Kidney (tissue), 14 donors: ENCODE measurements around the gene PRDM15. TPM values are rescaled to one million over a fixed set of nuclear protein-coding genes. Genes with fewer than 3 reads are reported as not detected.
A peak's percentile ranks its signal among the peaks of the same experiment; 100 is the strongest.

Source experiments
- DNase-seq, 5 donors: peaks; one replicate each; pipeline ENCODE4 v3.0.0-alpha.2; 2013 to 2020
- FAIRE-seq: peaks from 2 replicates; lab custom pipeline; 2012; peaks lifted over from hg19 to GRCh38; lab: Jason Lieb, UNC
- H3K27ac ChIP-seq, 2 donors: one replicate each; pipeline ENCODE4 v1.7.0; 2013; ENCODE audit warnings: low read depth in 2 of 2, low read length in 2 of 2, inconsistent platforms in 1 of 2
- H3K27me3 ChIP-seq: one replicate; pipeline ENCODE4 v1.7.1; 2013; ENCODE audit warnings: low read length, inconsistent platforms; ENCODE audit not compliant: control insufficient read depth, insufficient read depth
- H3K36me3 ChIP-seq, 3 donors: one replicate each; pipeline versions ENCODE4 v1.7.0 to v1.7.1; 2013; ENCODE audit warnings: low read length in 3 of 3, control low read depth in 1 of 3, inconsistent platforms in 1 of 3; ENCODE audit not compliant: insufficient read depth in 3 of 3, control insufficient read depth in 2 of 3
- H3K4me1 ChIP-seq, 3 donors: one replicate each; pipeline versions ENCODE4 v1.7.0 to v1.7.1; 2013; ENCODE audit warnings: low read length in 3 of 3, inconsistent platforms in 1 of 3, low read depth in 1 of 3; ENCODE audit not compliant: control insufficient read depth in 2 of 3, insufficient read depth in 2 of 3
- H3K4me3 ChIP-seq, 3 donors: one replicate each; pipeline versions ENCODE4 v1.7.0 to v1.8.1; 2013; ENCODE audit warnings: low read length in 3 of 3, control low read depth in 1 of 3, inconsistent platforms in 1 of 3
- H3K9ac ChIP-seq, 3 donors: one replicate each; pipeline versions ENCODE4 v1.7.0 to v1.7.1; 2013; ENCODE audit warnings: low read length in 3 of 3, control low read depth in 1 of 3, inconsistent platforms in 1 of 3
- H3K9me3 ChIP-seq, 3 donors: one replicate each; pipeline versions ENCODE4 v1.7.0 to v1.7.1; 2013; ENCODE audit warnings: low read length in 3 of 3, control low read depth in 1 of 3, inconsistent platforms in 1 of 3; ENCODE audit not compliant: control insufficient read depth in 2 of 3, insufficient read depth in 1 of 3
- intact Hi-C: fragments of 100-400 bp; cut with DNase I; formaldehyde crosslinking; loops from one replicate; pipeline ENCODE4 v1.11.1; 2022
- polyA plus RNA-seq: library from polyadenylated mRNA; stranded (reverse); fragments of 350-450 nt; fragmentation: Illumina TruSeq; extraction: RNeasy Lipid Tissue Mini Kit (QIAGEN cat#74804); gene quantifications from one replicate; pipeline ENCODE4 v1.2.3, GENCODE V29; 2014; ENCODE audit warnings: low read depth, low replicate concordance; ENCODE audit not compliant: insufficient read depth
- total RNA-seq: library from RNA; stranded (reverse); fragmentation: NEBNext Ultra II Directional; extraction: Animal tissue kit (Norgen Biotek cat#: 25700); gene quantifications from one replicate; pipeline ENCODE4 v1.2.1, GENCODE V29; 2021
- TF ChIP-seq, protein P1 (sequence below): IDR thresholded peaks from 3 replicates; pipeline ENCODE4 v1.5.1; 2012; ENCODE audit warnings: mild to moderate bottlenecking, moderate library complexity, borderline replicate concordance; ENCODE audit not compliant: insufficient read depth; ENCODE audit errors: extremely low read depth
- donor health status: control.
- donor health status: control.
- donor health status: control.
- donor health status: control.
- donor health status: control.
- donor health status: DM: yes; HTN: yes; CAD: no.
- donor health status: Normal renal cell carcinoma (clear cell type).

The PRDM15 gene
- total and polyA plus RNA-seq, 2 donors from 2014 or later: 1.3 to 8.4 TPM

DNA sequence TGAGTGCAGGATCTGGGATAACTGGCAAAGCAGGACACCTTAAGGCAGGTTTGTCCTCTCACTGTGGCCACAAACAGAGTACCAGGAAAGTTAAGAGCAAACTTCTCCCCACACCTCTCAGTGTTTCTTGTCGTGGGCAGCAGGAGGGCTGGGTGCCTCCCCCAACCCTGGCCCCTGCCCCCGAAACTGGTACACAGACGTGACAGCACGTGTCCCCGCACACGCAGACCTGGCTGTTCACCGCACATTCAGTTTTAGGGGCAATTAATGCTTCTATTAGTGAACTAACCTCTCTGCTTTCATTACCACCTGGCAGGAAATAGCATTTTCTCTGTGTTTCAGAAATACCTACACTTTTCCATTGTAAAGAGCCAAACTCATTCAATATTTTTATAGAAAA is 79.4 kb downstream of the PRDM15 start:
- Histone ChIP-seq H3K9me3 (no peaks in the 10 kb centered on the region), H3K27ac (no peak overlapping the region), H3K36me3 (peaks cover 0 to 11% (median 3%) of the 10 kb centered on the region in 3 donors), H3K4me3 (no peak overlapping the region), H3K4me1 (no peaks in the 10 kb centered on the region), H3K27me3 (no peaks in the 10 kb centered on the region), H3K9ac (no peak overlapping the region)
- intact Hi-C loops: no loop called here
- FAIRE-seq: no peak
- peak in 1 of 5 donors; percentile 8 for DNase-seq
- TF ChIP-seq, protein P1, sequence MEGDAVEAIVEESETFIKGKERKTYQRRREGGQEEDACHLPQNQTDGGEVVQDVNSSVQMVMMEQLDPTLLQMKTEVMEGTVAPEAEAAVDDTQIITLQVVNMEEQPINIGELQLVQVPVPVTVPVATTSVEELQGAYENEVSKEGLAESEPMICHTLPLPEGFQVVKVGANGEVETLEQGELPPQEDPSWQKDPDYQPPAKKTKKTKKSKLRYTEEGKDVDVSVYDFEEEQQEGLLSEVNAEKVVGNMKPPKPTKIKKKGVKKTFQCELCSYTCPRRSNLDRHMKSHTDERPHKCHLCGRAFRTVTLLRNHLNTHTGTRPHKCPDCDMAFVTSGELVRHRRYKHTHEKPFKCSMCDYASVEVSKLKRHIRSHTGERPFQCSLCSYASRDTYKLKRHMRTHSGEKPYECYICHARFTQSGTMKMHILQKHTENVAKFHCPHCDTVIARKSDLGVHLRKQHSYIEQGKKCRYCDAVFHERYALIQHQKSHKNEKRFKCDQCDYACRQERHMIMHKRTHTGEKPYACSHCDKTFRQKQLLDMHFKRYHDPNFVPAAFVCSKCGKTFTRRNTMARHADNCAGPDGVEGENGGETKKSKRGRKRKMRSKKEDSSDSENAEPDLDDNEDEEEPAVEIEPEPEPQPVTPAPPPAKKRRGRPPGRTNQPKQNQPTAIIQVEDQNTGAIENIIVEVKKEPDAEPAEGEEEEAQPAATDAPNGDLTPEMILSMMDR: no peak

GRCh38 chr21:41798326-41798725 is 80.8 kb downstream of the PRDM15 start:
- TF ChIP-seq, protein P1: no peak
- Histone ChIP-seq H3K27ac (no peak overlapping the region), H3K36me3 (peaks cover 0 to 11% (median 3%) of the 10 kb centered on the region in 3 donors), H3K4me1 (no peaks in the 10 kb centered on the region), H3K9ac (no peak overlapping the region), H3K9me3 (no peaks in the 10 kb centered on the region), H3K4me3 (no peak overlapping the region), H3K27me3 (no peaks in the 10 kb centered on the region)
- intact Hi-C loops: no loop called here
- FAIRE-seq: no peak
- peak in 1 of 5 donors; percentile 8 for DNase-seq

DNA sequence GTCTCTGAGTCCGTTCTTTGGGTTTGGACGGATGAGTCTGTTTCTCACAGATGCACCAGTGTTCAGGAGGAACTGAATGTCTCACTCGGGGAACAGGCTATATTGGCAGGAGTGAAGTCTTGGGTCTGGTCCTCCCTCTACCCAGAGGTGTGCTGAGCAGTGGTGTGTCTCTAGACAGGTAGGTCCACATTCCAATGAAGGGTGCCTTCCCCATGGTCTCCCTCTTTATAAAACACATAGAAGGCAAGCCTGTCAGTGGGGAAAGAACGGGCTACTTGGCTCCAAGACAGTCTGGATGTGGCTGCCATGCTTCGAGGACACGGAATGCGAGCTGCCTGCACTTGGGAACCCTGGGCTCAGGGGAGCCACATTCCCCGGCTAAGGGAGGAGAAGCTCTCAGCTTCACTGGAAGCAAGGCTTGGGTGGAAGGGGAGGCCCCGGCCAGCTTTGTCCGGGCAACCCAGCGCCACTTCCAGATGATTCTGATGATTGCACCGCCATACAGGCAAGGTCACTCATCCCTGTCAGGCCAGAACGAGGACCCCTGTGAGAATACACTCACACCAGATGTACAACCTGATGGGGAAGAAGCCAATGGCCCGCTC is 82.6 kb downstream of the PRDM15 start:
- DNase-seq (peak in 1 of 5 donors; percentile 11), FAIRE-seq (no peak)
- no peak overlapping the region for H3K4me3 ChIP-seq
- TF ChIP-seq, protein P1: no peak
- H3K4me1 ChIP-seq: no peaks in the 10 kb centered on the region
- H3K27ac ChIP-seq: no peak overlapping the region
- intact Hi-C loops: no loop called here
- peaks cover 0 to 5% (median 3%) of the 10 kb centered on the region in 3 donors for H3K36me3 ChIP-seq
- H3K9me3 ChIP-seq: peaks cover 0 to 7% (median 0%) of the 10 kb centered on the region in 3 donors
- no peak overlapping the region for H3K9ac ChIP-seq
- H3K27me3 ChIP-seq: no peaks in the 10 kb centered on the region
